Chondrocyte (in vitro differentiated cells): Measurements from ENCODE around the gene IL1B. TPM values are rescaled to one million over a fixed set of nuclear protein-coding genes. Genes with fewer than 3 reads are reported as not detected.

Experiments
- DNase-seq: peaks from one replicate; pipeline ENCODE4 v3.0.0; 2021; ENCODE audit warnings: mixed read lengths, low spot score
- H3K27ac Mint-ChIP-seq: one replicate; pipeline ENCODE4 v1.8.0; 2021; ENCODE audit warnings: mild to moderate bottlenecking, moderate library complexity, mixed read lengths; ENCODE audit not compliant: unreplicated experiment
- H3K27me3 Mint-ChIP-seq: 2 replicates; pipeline ENCODE4 v1.8.0; 2021; ENCODE audit warnings: low read depth, mixed read lengths
- H3K36me3 Mint-ChIP-seq: 2 replicates; pipeline ENCODE4 v1.8.0; 2021; ENCODE audit warnings: low read depth, mixed read lengths
- H3K4me1 Mint-ChIP-seq: 2 replicates; pipeline ENCODE4 v1.8.0; 2021; ENCODE audit warnings: low read depth, mild to moderate bottlenecking, mixed read lengths
- H3K4me3 Mint-ChIP-seq: one replicate; pipeline ENCODE4 v1.8.0; 2021; ENCODE audit warnings: mild to moderate bottlenecking, moderate library complexity, mixed read lengths; ENCODE audit not compliant: unreplicated experiment
- H3K9me3 Mint-ChIP-seq: 2 replicates; pipeline ENCODE4 v1.8.0; 2021; ENCODE audit warnings: low read depth, mixed read lengths
- CTCF ChIP-seq: fragments of 200-600 bp; sonication (generic); IDR thresholded peaks from 2 replicates; pipeline ENCODE4 v1.5.0; 2021; ENCODE audit warnings: antibody characterized with exemption, mild to moderate bottlenecking, moderate library complexity
- total RNA-seq: library from RNA; stranded (reverse); gene quantifications from 3 replicates; pipeline ENCODE4 v1.2.1, GENCODE V29; 2021

Gene IL1B
- total RNA-seq, 1 donor from 2014 or later, result not detected

GRCh38 chr2:112824694-112825085 lies 11.9 kb downstream of the IL1B start:
- Mint-ChIP-seq H3K36me3 (no peaks in the 10 kb centered on the region), H3K4me1 (peaks cover 6% of the 10 kb centered on the region), H3K4me3 (no peak overlapping the region), H3K9me3 (no peaks in the 10 kb centered on the region), H3K27ac (no peak overlapping the region), H3K27me3 (no peaks in the 10 kb centered on the region)
- DNase-seq, result no peak
- TF ChIP-seq CTCF, result no peak

GRCh38 chr2:112821682-112822081 lies 14.9 kb downstream of the IL1B start:
- no peaks in the 10 kb centered on the region for H3K27me3 Mint-ChIP-seq
- no peaks in the 10 kb centered on the region for H3K9me3 Mint-ChIP-seq
- no peak overlapping the region for H3K27ac Mint-ChIP-seq
- TF ChIP-seq CTCF, result no peak
- H3K4me3 Mint-ChIP-seq, result no peak overlapping the region
- H3K36me3 Mint-ChIP-seq, result no peaks in the 10 kb centered on the region
- DNase-seq, result no peak
- H3K4me1 Mint-ChIP-seq, result peaks cover 20% of the 10 kb centered on the region

- Mint-ChIP-seq H3K4me3 (no peak overlapping the region), H3K27me3 (no peaks in the 10 kb centered on the region), H3K27ac (no peak overlapping the region), H3K4me1 (peaks cover 20% of the 10 kb centered on the region), H3K9me3 (no peaks in the 10 kb centered on the region), H3K36me3 (no peaks in the 10 kb centered on the region)
- DNase-seq, result no peak
- no peak for TF ChIP-seq CTCF
Measured at GRCh38 chr2:112821142-112821541, 15.4 kb downstream of the IL1B start.

GRCh38 chr2:112820343-112820742 lies 16.2 kb downstream of the IL1B start:
- Mint-ChIP-seq H3K36me3 (no peaks in the 10 kb centered on the region), H3K4me3 (no peak overlapping the region), H3K4me1 (peaks cover 20% of the 10 kb centered on the region), H3K27me3 (no peaks in the 10 kb centered on the region), H3K9me3 (no peaks in the 10 kb centered on the region), H3K27ac (no peak overlapping the region)
- no peak for DNase-seq
- no peak for TF ChIP-seq CTCF

- H3K27me3 Mint-ChIP-seq, result no peaks in the 10 kb centered on the region
- no peaks in the 10 kb centered on the region for H3K9me3 Mint-ChIP-seq
- H3K4me1 Mint-ChIP-seq, result peaks cover 22% of the 10 kb centered on the region
- H3K36me3 Mint-ChIP-seq, result no peaks in the 10 kb centered on the region
- no peak for TF ChIP-seq CTCF
- DNase-seq, result no peak
- no peak overlapping the region for H3K4me3 Mint-ChIP-seq
- no peak overlapping the region for H3K27ac Mint-ChIP-seq
Measured at GRCh38 chr2:112819081-112819480, 17.5 kb downstream of the IL1B start.
